Heart left ventricle (tissue), 16 donors: ENCODE data around the gene RBKS. TPM values are rescaled to one million over a fixed set of nuclear protein-coding genes. Genes with fewer than 3 reads are reported as not detected.

Experiments
- ATAC-seq, 4 donors: fragments of 200-7000 bp; cut with Tn5 transposase; one replicate each; pipeline ENCODE4 v1.9.1; 2020 to 2022; ENCODE audit warnings: moderate library complexity in 4 of 4, mild to moderate bottlenecking in 3 of 4, moderate number of reproducible peaks in 1 of 4
- DNase-seq, 5 donors: peaks; one replicate each; pipeline ENCODE4 v3.0.0-alpha.2; 2020
- H3K27ac ChIP-seq, 12 donors: fragments of 200-600 bp; sonication (generic) in 4 of 12; one replicate each; pipeline versions ENCODE4 v1.5.0 to v1.8.0; 2016 to 2022; ENCODE audit warnings: mild to moderate bottlenecking in 2 of 12
- H3K27me3 ChIP-seq, 9 donors: fragments of 200-600 bp; sonication (generic) in 2 of 9; one replicate each; pipeline versions ENCODE4 v1.5.1 to v1.8.0; 2016 to 2022; ENCODE audit warnings: mild to moderate bottlenecking in 3 of 9
- H3K36me3 ChIP-seq, 9 donors: fragments of 200-600 bp; sonication (generic) in 2 of 9; one replicate each; pipeline versions ENCODE4 v1.5.0 to v1.8.0; 2018 to 2022; ENCODE audit warnings: mild to moderate bottlenecking in 2 of 9
- H3K4me1 ChIP-seq, 12 donors: fragments of 200-600 bp; sonication (generic) in 4 of 12; one replicate each; pipeline versions ENCODE4 v1.5.0 to v1.8.0; 2016 to 2022; ENCODE audit warnings: mild to moderate bottlenecking in 3 of 12
- H3K4me3 ChIP-seq, 12 donors: fragments of 200-600 bp; sonication (generic) in 4 of 12; one replicate each; pipeline versions ENCODE4 v1.5.0 to v1.8.0; 2017 to 2022; ENCODE audit warnings: mild to moderate bottlenecking in 9 of 12, moderate library complexity in 4 of 12
- H3K9me3 ChIP-seq, 12 donors: fragments of 200-600 bp; sonication (generic) in 4 of 12; one replicate each; pipeline versions ENCODE4 v1.5.0 to v1.8.0; 2016 to 2022; ENCODE audit warnings: mild to moderate bottlenecking in 1 of 12
- POLR2A ChIP-seq, 2 donors: fragments of 450-650 bp; IDR thresholded peaks; one replicate each; pipeline ENCODE4 v1.6.1; 2017; ENCODE audit warnings: antibody characterized with exemption in 2 of 2, mild to moderate bottlenecking in 2 of 2, moderate library complexity in 2 of 2
- whole genome bisulfite sequencing, 4 donors: extraction: QIAGEN DNeasy Blood & Tissue Kit in 2 of 4; methylation state at CpG; one replicate each; pipeline versions ENCODE4 v1.1.5 to v1.1.7; 2013 to 2018; 5-methylcytosine and 5-hydroxymethylcytosine counted together
- intact Hi-C, 10 donors: fragments of 100-400 bp; cut with DNase I; formaldehyde crosslinking; loops; one replicate each; pipeline versions ENCODE4 v1.11.1 to v1.14.2; 2022
- polyA plus RNA-seq, 2 donors: library from polyadenylated mRNA; stranded (reverse); fragments of 200-250 nt; gene quantifications; one replicate each; pipeline ENCODE4 v1.2.3, GENCODE V29; 2013
- total RNA-seq, 9 donors: library from RNA; depleted of rRNA in 2 of 9; stranded (reverse); fragments of >200 nt in 2 of 9; fragmentation: NEBNext Ultra II Directional in 3 of 9; extraction: Animal tissue kit (Norgen Biotek cat#: 25700) in 3 of 9; gene quantifications; one replicate each; pipeline versions ENCODE4 v1.1.0 to v1.2.4, GENCODE V29; 2016 to 2023
- TF ChIP-seq, protein P1 (sequence below), 12 donors: fragments of 200-600 bp; sonication (generic) in 4 of 12; IDR thresholded peaks; one replicate each; pipeline versions ENCODE4 v1.5.0 to v1.8.0; 2018 to 2022; ENCODE audit warnings: antibody characterized with exemption in 12 of 12, mild to moderate bottlenecking in 5 of 12
- donor health status: ischemic (EF 13 %, LVEDD 7.1; RV severe dilation, severe dysfunction).
- donor health status: healthy with polysubstance abuse.
- donor health status: DM: no; HTN: yes; CAD: no.
- donor health status: DM: no; HTN: no; CAD: no.
- donor health status: ischemic (EF 25% LVEDD 6.9; RV normal size, moderate dysfunction).
- donor health status: ischemic (EF 25% LVEDD 5.7; RV mildly dilated, moderate dysfunction).
- donor health status: healthy.
- donor health status: DM: yes; HTN: yes; CAD: no.
- donor health status: ischemic (EF 35%, LVEDD 5.7; RV mildly dilated, moderate dysfunction).
- donor health status: nonischemic (EF 11% LVEDD 7.7; RV severe dilation, severe dysfunction).
- donor health status: DM: yes; HTN: yes; CAD: no.
- donor health status: PGD.
- donor health status: ischemic (EF 29% LVEDD 5.4; RV normal size, mild dysfunction).
- donor health status: nonischemic (EF 23%, LVEDD 6.1; RV moderate dilation, normal function).

The RBKS gene
- total and polyA plus RNA-seq, 11 donors, result 1.3 to 6.0 (median 4.0) TPM

- peaks cover 0 to 7% (median 0%) of the 10 kb centered on the region in 9 donors for H3K36me3 ChIP-seq
- peaks cover 0 to 16% (median 4%) of the 10 kb centered on the region in 12 donors for H3K9me3 ChIP-seq
- ATAC-seq (no peak), DNase-seq (no peak)
- 68 to 91% (median 90%) methylated on average over 1 of the region's 1 CpG for WGBS, 4 donors
- no peak overlapping the region for H3K27ac ChIP-seq
- no peaks in the 10 kb centered on the region for H3K27me3 ChIP-seq
- no peak for TF ChIP-seq POLR2A (IDR thresholded peaks at IDR 0.05)
- TF ChIP-seq, protein P1, sequence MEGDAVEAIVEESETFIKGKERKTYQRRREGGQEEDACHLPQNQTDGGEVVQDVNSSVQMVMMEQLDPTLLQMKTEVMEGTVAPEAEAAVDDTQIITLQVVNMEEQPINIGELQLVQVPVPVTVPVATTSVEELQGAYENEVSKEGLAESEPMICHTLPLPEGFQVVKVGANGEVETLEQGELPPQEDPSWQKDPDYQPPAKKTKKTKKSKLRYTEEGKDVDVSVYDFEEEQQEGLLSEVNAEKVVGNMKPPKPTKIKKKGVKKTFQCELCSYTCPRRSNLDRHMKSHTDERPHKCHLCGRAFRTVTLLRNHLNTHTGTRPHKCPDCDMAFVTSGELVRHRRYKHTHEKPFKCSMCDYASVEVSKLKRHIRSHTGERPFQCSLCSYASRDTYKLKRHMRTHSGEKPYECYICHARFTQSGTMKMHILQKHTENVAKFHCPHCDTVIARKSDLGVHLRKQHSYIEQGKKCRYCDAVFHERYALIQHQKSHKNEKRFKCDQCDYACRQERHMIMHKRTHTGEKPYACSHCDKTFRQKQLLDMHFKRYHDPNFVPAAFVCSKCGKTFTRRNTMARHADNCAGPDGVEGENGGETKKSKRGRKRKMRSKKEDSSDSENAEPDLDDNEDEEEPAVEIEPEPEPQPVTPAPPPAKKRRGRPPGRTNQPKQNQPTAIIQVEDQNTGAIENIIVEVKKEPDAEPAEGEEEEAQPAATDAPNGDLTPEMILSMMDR (IDR thresholded peaks at IDR 0.05), result no peak
- H3K4me1 ChIP-seq, result peaks cover 0 to 18% (median 0%) of the 10 kb centered on the region in 12 donors
- H3K4me3 ChIP-seq, result no peak overlapping the region
- intact Hi-C loops, result loop anchor here in 1 of 10 donors (10.0 kb wide), 1 partner anchor 46 kb away; no protein-coding TSS in a partner anchor
Observed at GRCh38 chr2:27828305-27828704, 61.9 kb downstream of the RBKS start.

DNA sequence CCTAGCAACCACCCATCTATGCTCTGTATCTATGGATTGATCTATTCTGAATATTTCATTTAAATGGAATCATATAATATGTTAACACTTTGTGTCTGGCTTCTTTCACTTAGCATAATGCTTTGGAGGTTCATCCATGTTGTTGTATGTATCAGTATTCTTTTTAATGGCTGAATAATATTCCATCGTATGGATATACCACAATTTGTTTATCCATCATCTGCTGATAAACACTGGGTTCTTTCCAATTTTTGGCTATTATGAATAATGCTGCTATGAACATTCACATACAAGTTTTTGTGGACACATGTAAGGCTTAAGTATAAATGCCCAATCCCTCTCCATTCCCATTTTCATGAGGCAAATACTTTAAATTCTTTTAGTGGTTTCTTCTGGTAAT lies 65.8 kb downstream of the RBKS start:
- intact Hi-C loops, result loop anchor here in 2 of 10 donors (5.0 to 10.0 kb wide), 2 partner anchors 50 to 72 kb away; no protein-coding TSS in a partner anchor
- H3K27me3 ChIP-seq, result no peaks in the 10 kb centered on the region
- TF ChIP-seq, protein P1 (IDR thresholded peaks at IDR 0.05), result no peak
- TF ChIP-seq POLR2A (IDR thresholded peaks at IDR 0.05), result no peak

GRCh38 chr2:27823569-27823968 lies 66.6 kb downstream of the RBKS start:
- peak overlapping the region in 9 of 12 donors; percentile 39 to 73 (median 54) for H3K27ac ChIP-seq
- no peaks in the 10 kb centered on the region for H3K27me3 ChIP-seq
- H3K4me1 ChIP-seq, result peaks cover 0 to 19% (median 0%) of the 10 kb centered on the region in 12 donors
- H3K36me3 ChIP-seq, result no peaks in the 10 kb centered on the region
- peak overlapping the region in 2 of 12 donors; percentile 6 to 26 for H3K4me3 ChIP-seq
- intact Hi-C loops, result loop anchor here in 2 of 10 donors (5.0 to 10.0 kb wide), 2 partner anchors 51 to 71 kb away; no protein-coding TSS in a partner anchor
- TF ChIP-seq POLR2A (IDR thresholded peaks at IDR 0.05), result no peak
- TF ChIP-seq, protein P1 (IDR thresholded peaks at IDR 0.05), result peak in 10 of 12 donors; percentile 9 to 50 (median 30)
- ATAC-seq (peak; percentile 68 to 85 (median 79)), DNase-seq (peak in 1 of 5 donors; percentile 31)
- H3K9me3 ChIP-seq, result peaks cover 0 to 11% (median 3%) of the 10 kb centered on the region in 12 donors
- 55 to 74% (median 66%) methylated on average over 5 of the region's 5 CpGs for WGBS, 4 donors

More for the DNA sequence above, 65.8 kb downstream of the RBKS start:
- Histone ChIP-seq H3K4me1 (peaks cover 0 to 19% (median 0%) of the 10 kb centered on the region in 12 donors), H3K36me3 (no peaks in the 10 kb centered on the region), H3K9me3 (peaks cover 0 to 11% (median 3%) of the 10 kb centered on the region in 12 donors), H3K4me3 (no peak overlapping the region), H3K27ac (no peak overlapping the region)
- WGBS, 4 donors, result 94 to 100% (median 97%) methylated on average over 1 of the region's 1 CpG
- no peak for DNase-seq
- no peak for ATAC-seq

- H3K36me3 ChIP-seq, result no peaks in the 10 kb centered on the region
- intact Hi-C loops, result loop anchor here in 2 of 10 donors (5.0 to 10.0 kb wide), 2 partner anchors 52 to 71 kb away; no protein-coding TSS in a partner anchor
- DNase-seq (no peak), ATAC-seq (peak; percentile 74 to 95 (median 90))
- H3K9me3 ChIP-seq, result peaks cover 0 to 11% (median 3%) of the 10 kb centered on the region in 12 donors
- peak overlapping the region in 9 of 12 donors; percentile 39 to 73 (median 54) for H3K27ac ChIP-seq
- TF ChIP-seq, protein P1 (IDR thresholded peaks at IDR 0.05), result no peak
- no peak for TF ChIP-seq POLR2A (IDR thresholded peaks at IDR 0.05)
- WGBS, 4 donors, result 39 to 64% (median 57%) methylated on average over 5 of the region's 5 CpGs
- H3K27me3 ChIP-seq, result no peaks in the 10 kb centered on the region
- H3K4me3 ChIP-seq, result peak overlapping the region in 2 of 12 donors; percentile 6 to 26
- H3K4me1 ChIP-seq, result peaks cover 0 to 19% (median 0%) of the 10 kb centered on the region in 12 donors
Observed at GRCh38 chr2:27823135-27823534, 67.1 kb downstream of the RBKS start.
